ENCODE measurements around the gene TCF7L2.

TCF7L2 gene

DNA sequence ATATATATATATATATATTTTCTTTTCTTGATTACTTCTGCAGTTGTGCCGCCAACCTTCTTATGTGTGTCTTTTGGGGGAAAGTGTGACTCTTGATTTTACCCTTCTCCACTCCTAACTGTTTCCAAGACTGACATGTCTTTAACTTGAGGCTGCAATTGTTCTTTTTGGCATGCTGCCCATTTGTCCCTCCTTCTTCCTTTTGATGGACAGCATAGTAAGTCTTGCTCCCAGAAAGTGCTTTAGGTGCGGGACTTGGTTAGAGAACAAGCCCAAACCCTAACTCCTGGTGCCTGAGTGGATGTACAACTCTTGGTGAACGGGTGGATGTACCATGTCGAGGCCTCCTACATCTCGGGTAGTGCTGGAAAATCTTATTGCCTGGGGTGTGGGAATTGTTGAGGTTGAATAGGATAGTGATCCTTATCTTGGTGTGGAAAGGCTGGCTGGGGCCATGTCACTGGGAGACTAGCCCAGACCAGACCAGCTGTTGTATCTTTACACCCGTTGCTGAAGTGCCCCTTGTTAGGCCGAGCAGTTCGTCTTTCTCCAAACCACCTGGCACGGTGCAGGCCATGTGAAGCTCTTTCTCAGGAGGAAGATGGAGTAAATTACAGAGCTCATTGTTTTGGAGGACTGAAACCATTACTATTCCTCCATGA, 16.3 kb downstream of the TCF7L2 start:
- no peak for DNase-seq (ENCODE audit: low read depth)

DNA sequence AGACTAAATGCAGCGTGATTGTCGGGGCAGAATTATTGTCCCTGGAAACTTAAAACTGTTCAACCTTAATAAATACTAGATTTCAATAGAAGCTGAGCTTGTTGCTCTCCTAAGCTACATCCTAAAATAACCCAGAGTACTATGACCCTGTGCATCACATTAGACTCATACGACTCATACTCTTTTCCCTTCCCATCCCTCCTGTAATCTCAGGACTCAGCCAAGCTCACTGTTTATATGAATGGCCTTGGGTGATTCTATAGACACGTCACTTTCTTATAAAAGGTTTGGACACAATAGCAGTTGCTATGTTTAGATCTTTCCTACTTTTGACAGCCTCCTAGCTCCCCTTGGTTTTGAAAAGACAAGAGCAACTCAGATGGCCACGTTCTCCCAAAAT, 17.2 kb downstream of the TCF7L2 start:
- DNase-seq (ENCODE audit: low read depth): no peak

DNA sequence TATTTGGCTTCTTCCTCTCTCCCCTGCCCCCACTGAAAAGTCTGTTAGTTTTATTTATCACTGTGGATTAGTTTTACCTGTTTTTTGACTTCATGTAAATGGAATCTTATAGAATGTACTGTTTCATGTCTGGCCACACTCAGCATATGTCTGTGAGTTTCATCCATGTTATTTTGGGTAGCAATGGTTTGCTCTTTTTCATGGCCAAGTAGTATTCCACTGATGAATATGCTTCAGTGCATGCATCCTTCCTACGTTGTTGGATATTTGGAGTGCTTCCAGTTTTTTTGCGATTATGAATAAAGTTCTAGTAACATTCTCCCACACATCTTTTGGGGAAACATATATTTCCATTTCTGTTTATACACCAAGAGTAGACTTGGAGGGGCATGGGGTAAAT, 19.1 kb downstream of the TCF7L2 start:
- DNase-seq (ENCODE audit: low read depth): no peak

DNA sequence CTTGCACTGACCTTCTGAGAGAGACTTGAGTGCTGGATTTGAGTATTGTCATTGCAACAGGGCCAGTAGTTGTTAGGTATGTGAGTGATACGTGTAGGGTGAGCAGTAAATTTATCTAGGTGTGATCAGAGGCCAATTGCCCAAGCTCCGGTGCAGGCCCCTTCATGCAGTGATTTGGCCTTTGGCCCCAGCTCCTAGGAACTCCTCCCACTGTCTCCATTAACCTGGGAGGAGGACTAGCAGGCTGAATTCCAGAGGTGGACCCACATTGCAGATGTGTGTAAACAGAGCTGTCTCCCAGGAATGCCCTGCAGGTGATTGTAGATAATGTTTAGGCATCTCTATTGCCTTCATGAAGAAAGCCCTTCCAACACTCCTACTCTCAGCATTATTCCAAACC, 19.5 kb downstream of the TCF7L2 start:
- no peak for DNase-seq (ENCODE audit: low read depth)

DNA sequence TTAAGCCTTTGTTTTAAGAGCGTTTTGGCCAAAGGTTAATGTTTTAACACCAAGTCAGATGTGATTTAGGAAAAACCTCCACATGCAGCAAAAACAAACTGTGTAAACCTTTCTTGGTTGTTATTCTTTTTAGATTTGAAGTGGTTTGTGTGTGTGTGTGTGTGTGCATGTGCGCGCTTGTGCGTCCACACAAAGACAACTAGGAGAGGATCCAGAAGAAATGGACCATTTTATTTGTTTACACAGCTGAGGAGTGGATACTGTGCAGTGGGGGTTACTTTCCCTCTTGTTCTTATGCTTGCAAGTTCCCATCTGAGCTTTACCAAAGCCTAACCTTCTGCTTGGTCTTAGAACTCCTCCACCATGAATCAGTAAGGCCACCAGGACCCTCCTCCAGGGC, 20.0 kb downstream of the TCF7L2 start:
- DNase-seq (ENCODE audit: low read depth): no peak

DNA sequence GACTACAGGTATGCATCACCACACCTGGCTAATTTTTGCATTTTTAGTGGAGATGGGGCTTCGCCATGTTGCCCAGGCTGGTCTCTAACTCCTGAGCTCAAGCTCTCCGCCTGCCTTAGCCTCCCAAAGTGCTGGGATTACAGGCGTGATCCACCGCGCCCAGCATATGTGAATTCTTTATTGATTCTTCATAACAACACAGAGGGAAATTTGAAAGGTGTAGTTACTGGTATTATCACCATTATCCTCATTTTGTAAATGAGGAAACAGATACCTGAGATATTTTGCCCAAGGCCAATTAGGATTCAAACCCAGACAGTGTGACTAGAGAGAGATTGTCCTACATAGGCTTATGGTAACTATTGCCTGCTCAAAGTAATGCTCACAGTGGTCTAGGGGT, 22.6 kb downstream of the TCF7L2 start:
- DNase-seq (ENCODE audit: low read depth): no peak

DNA sequence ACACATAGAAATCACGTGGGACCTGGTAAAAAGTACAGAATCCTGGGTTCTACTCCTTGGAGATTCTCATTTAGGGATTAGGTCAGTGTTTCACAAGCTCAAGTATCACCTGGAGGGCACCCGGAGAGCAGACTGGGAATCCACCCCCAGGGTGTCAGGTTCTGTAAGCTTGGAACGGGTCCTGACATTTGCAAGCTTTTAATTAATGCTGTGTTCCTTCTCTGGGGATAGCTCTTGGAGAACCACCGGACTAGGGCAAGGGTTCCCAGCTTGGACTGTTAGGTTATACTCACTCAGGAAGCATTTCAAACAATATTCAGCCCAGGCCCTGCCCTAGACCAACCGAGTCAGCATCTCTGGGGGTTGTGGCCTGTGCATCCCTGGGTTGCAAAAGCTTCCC, 23.0 kb downstream of the TCF7L2 start:
- DNase-seq (ENCODE audit: low read depth): no peak

DNA sequence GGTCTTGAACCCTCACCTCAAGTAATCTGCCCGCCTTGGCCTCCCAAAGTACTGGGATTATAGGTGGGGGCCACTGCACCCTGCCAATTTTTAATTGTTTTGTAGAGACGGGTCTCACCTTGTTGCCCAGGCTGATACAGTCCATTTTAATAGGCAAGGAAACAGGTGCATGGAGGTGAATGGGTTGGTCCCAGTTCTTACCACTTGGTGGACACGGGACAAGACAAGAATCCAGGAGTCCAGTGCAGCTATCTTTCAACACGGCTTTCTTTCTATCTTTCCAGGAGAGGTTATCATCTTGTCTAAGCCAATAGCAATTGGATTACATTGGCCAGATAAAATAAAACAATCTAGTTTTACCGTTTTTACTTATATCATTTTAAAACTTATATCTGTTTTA, 23.8 kb downstream of the TCF7L2 start:
- DNase-seq (ENCODE audit: low read depth): no peak

DNA sequence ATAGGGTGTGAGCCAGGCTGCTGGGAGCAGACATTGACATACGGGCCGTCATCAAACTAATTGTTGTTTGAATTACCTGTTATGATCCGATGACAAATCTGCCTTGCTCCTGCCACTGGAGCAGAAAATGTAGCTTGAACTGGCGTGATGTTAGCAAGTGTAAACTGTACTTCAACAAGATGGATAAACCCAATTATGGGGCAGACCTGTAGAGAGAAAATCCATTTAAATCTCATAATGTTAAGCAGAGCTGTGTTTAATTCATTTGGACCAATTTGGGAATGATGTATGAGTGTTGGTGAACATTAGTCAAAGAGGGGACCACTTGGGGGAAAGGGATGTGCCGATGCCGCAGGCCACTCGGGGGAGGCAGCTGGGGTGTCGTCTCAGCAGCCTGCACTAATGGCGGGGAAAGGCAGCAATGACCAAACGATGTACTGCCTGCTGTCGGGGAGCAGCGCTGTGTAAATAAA, 27.4 kb downstream of the TCF7L2 start:
- no peak for DNase-seq (ENCODE audit: low read depth)

DNA sequence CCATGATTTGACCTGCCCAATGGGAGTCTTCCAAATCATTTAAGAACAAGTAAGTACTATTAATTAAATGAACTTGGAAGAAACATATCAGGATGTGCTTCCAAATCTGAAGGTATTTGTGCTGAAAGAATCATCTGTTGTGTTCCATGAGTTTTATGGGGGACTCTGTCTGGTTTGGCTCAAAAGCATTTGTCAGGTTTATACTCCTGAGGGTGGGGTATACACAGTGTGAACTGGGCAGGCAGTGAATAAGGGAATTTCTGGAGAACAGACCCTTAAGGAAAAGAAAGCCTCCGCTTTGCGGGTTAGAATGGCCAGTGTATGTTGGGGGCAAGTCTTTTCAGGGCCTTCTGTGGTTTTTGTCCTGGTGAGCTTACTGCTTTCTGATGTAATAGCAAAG, 29.9 kb downstream of the TCF7L2 start:
- no peak for DNase-seq (ENCODE audit: low read depth)

DNA sequence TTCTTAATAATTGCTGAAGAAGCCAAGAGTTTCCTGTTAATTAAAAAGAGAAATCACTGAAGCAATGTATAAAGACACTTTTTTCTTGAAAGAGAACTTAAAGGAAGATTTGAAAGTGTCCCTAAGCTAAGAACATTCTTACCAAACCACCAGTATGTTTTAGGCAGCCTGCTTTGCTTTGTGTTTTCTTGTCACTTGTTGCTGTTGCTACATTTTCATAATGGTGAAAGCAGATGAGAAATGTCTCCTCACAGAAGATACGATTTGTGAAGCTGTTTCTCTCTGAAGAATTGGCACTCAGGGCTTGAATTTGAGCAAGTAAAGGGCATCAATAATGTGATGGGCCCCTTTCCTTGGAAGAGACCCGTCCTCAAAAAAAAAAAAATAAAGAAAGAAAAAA, 30.9 kb downstream of the TCF7L2 start:
- no peak for DNase-seq (ENCODE audit: low read depth)

DNA sequence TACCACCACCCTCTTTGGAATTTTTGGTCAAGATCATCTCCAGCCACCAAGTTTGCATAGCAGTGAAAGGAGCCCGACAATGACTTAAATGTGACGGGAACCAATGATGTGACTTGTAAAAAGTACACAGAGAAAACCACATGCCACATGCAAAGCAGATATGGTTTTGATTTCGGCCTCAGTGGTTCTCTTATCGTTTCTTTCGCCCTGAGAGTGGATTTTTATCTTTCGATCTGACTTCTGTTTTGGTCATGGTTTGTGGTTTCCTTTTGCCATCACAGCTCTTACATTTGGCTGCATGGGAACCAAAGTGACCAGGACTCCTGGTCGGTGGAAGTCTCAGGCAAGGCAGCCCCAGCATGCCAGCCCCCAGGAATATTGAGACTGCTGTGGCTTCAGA, 31.5 kb downstream of the TCF7L2 start:
- DNase-seq (ENCODE audit: low read depth): no peak

DNA sequence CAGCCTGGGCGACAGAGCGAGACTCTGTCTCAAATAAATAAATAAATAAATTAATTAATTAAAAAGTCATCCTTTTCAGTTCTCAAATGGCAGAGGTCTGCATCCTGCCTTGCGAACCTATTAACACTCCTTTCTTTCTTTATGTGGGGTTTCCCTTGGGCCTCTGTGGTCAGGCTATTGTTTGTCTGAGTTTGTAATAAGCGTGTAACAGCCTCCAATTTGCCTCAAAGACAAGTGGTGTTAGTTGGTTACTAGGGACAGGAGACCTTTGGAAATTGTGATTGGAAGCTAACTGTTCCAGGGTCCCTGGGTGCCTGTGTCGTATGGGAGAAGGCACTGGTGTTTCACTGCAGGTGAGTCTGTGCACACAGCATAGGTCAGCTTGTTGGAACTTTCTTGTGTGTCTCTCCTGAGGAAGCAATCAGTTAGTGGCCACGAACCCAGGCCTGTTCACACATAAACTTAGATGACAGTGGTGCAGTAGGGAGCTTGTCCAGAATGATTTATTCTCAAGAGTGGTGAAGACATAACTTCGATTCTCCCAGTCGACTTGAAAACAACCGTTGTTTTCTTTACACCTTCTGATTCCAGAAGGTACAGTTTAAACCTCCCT, 33.5 kb downstream of the TCF7L2 start:
- no peak for DNase-seq (ENCODE audit: low read depth)

DNA sequence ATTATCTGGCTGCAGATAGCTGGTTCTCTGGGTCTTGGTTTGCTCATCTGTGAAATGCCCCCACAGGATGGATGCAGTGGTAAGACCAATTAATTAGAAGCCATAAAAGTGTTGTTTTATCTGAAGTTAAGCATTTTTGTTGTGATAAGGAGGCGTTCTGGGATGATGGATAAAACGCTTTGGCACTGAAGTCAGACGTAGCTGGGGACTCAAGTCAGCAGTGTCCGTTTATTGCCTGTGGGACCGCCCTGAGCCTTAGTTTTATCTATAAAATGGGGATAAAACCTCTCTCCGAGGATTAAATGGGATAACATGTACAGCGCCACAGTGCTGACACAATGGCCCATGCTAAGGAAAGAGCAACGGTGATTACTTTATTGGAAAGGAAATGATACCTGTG, 34.7 kb downstream of the TCF7L2 start:
- DNase-seq (ENCODE audit: low read depth): no peak

DNA sequence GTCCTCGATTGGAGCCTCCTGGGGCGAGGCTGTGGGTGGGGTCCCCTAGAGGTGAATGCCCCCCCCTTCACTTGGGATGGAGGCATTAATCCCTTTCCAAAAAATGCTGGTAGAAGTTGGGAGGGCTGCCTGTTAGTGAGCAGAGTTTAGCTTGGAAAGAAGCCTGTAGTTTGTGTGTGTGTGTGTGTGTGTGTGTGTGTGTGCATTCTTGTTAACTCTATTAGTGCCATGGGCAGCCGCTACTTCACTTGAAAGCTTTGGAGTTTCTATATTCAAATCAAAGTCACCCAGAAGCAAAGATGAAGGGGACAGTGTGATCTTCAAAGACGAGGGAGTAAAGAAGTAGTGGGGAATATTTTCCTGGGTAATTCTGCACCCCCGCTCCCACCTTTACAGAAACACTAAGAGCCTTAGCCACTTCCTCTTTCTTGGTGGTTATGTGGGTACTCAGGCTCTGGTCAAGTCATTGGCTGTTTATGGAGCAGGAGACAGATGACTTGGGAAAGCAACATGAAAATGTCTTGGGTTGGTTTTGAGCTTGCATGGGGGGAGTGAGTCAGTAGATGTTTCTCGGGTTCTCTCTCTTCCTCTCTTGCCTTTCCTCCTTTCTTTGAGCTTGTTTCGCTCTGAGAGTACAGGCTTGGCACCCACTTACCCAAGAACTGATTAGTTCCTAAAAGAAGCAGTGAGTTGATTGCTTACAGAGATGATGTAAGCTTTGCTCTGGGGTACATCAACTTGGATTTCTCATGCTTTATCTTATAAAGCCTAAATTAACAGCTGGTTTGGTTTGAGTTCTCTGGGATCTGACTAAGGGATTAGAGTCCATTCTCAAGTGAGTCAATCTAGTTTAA, 35.9 kb downstream of the TCF7L2 start:
- DNase-seq (ENCODE audit: low read depth): no peak

DNA sequence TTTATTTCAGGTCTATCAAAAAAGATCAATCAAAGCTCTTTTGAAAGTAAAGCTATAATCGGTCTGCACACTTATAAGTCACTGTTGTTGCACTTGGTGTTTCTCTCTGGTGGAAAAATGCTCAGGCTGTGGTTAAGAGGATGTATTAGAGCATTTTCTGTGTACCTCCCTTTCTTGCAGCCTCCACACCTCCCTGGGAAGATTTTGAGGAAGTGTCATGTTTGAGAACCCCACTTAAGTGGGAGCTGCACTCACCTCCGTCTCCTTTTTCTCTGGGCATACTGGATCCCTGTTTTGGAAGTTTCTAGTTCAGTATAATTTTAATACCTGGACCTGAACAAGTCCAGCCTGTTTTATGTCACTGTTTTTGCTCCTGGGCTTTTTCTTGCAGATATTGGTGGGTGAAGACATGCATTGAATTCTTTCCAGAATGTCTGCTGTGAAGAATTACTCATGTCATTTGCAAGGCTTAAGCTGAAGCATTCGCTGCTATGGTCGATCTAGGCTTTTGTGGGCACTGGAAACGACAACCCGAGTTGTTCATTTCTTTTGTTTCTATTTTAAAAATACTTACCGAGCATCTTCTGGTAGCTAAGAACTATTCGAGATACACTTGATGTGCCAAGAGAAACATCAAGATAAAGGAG, 36.6 kb downstream of the TCF7L2 start:
- DNase-seq (ENCODE audit: low read depth): no peak

DNA sequence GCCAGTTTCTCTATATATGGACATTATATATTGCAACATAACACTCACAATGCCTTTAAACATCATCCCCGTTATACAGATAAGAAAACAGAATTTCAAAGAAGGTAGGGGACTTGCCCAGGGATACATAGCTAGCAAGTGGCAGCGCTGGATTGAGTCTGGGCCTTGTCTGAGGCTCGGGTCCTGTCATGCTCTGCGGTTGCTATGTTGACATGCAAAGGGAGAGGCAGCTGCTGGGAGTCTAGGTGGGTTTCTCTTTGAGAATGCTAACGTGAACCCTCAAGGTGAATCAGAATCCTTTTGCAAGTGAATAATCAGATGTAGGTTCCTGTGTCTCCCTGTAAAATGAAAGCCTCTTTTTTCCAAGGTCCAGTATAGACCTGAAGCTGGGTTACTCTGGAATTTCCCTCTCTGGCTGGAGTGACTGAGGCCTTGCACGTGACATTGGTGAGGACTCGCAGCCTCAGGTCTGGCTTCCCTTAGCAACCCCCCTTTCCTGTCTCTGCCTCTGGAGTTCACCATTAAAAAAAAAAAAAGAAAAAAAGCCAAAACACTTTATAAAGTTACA, 38.9 kb downstream of the TCF7L2 start:
- no peak for DNase-seq (ENCODE audit: low read depth)

DNA sequence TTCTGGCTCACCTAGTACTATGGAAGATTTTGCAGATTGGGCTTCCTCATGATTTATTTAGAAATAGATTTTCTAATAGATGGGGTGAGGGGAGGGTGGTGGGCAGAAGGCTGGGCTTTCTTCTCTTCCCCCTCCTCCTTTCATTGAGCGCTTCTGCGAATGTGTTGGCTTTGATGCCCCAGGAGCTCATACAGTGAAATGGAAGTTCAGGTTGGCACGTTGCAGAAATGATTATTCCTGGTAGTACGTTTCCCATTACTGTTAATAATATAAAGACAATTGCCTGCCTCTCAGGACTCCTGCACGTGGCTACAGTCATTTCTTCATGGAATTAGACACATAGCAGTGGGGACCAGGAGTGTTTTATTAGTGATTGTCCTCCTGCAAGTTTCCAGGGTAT, 39.8 kb downstream of the TCF7L2 start:
- DNase-seq (ENCODE audit: low read depth): no peak

DNA sequence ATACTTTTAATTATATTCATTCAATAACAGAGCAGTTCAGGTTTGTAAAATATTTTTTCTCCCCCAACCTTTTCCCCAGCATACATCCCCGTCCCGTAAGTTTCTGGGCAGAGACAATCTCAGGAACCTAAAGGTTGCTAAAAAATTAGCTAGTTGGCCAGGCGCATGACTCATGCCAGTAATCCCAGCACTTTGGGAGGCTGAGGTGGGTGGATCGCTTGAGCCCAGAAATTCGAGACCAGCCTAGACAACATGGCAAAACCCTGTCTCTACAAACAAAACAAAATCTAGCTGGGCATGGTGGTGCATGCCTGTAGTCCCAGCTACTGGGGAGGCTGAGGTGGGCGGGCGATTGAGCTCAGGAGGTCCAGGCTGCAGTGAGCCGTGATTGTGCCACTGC, 40.2 kb downstream of the TCF7L2 start:
- no peak for DNase-seq (ENCODE audit: low read depth)

DNA sequence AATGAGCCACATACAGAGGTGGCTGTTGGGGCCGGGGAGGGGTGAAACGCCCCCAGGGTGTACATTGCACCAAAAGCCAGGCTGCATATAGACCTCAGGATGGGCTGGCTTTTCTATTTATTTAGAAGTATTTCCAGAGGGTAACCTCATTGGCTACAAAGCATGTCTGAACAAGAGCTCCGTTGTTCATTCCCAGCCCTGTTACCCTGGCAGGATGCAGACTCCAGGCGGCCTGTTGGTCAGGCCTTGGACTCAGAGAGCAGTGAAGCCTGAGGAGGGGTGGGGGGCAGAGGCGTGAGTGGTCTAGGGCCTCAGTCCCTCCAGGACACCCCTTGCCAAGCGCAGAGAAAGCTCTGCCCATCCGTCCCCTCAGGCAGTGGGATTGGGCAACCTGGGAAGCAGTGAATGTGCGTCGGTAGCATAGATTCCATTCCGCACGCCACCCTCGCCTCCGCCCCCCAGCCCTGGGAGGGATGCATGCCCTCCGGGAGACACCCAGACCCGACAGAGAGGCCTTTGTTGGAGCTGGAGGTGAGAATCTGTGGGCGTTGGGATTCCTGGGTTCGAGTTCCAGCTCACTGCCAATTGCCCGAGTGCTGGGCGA, 41.9 kb downstream of the TCF7L2 start:
- no peak for DNase-seq (ENCODE audit: low read depth)

DNA sequence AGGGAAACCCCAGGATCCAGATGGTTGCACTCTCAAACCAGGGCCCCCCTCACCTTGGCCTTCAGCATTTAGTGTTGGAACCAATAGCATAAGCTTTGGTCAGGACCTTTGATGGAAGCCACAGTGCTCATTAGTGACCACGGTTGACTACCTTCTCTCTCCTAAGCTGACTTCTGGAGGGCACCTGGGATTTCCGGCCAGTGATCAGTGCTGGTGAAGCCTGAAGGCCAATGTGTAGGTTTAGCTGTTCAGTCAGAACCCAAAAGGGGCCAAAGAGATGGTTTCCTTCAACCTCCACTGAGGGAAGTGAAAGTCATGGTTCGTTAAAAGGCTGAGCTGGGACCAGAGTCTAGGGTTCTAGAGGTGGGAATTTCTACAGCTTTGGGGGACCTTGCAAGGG, 46.4 kb downstream of the TCF7L2 start:
- no peak for DNase-seq (ENCODE audit: low read depth)

DNA sequence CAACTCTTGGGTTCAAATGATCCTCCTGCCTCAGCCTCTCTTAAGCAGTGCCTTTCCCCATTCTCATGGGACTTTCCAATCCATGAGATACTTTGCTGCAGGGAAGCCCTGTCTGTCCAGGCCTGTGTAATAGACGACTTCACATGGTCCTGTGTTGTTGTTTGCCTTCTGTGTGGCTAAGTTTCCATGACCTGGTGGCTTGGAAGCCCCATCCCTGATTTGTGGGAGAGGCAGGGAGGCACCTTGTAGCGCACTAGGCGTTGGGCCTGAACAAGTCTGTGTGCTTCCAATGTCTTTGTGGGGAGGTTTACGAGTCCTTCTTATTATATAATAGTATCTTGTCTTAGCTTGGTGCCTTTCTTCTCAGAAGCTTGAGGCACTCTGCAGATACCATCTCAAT, 49.1 kb downstream of the TCF7L2 start:
- DNase-seq (ENCODE audit: low read depth): no peak

Data from CMK (cell line).